GM18505 (cell line): Measurements from ENCODE around the gene PLA2G5.
"Not testable (repeated sequence)": the region's sequence is repeated elsewhere in the genome, so short reads cannot be mapped to it uniquely, and the experiment has no call there.

Source experiments
- ATAC-seq: cut with Tn5 transposase; IDR thresholded peaks from one replicate; pipeline ENCODE4 v1.9.1; 2021; ENCODE audit not compliant: unreplicated experiment
- POLR2A ChIP-seq: IDR thresholded peaks from 4 replicates; pipeline ENCODE4 v1.6.1; 2011; ENCODE audit warnings: borderline replicate concordance; ENCODE audit not compliant: insufficient read depth, insufficient read length; ENCODE audit errors: extremely low read depth

PLA2G5 gene

DNA sequence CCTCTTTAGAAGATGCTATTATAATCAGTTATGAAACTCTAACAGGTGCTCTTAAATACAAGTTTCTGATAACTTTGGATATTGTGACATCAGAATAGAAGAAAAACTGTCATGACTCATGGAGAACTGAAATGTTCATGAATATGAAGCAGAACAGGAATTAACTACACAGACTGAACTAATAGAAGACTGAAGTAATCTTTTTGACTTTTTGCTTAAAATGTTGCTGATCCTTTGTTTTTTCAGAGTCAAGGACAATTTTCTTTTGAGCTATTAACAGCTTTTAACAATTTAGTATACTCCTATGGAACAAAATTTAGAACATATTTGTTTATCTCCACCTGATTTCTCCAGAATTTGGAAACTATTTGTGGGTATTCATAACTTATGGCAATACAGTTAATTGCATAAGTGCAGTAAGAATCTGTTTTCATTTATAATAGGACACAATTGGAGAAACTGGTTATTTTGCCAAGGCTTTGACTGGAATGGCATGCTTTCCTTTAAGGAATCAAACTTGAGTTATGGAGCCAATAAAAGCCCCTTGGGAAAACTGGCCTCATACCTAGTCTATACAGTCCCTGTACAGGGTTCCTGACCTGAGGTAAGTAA, 18.7 kb upstream of the PLA2G5 start:
- no peak for ATAC-seq
- no peak for TF ChIP-seq POLR2A

DNA sequence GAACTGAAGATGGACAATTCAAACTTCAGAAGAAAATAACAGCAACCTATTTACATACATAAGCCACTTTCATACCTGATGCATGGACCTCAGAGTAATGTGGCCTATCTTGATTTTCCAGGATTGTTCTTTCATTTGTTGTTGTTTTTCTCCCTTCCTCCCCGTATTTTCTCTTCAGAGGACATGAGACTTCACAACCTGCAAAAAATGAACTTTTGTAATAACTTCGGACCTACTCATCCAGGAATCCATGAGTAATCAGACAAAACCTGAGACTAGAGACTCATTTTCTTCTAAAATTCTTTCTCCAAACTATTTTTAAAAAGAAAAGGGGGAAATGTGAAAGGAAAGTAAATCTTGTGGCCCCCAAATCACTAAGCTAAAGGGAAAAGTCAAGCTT, 17.6 kb upstream of the PLA2G5 start:
- TF ChIP-seq POLR2A: no peak
- ATAC-seq: no peak

DNA sequence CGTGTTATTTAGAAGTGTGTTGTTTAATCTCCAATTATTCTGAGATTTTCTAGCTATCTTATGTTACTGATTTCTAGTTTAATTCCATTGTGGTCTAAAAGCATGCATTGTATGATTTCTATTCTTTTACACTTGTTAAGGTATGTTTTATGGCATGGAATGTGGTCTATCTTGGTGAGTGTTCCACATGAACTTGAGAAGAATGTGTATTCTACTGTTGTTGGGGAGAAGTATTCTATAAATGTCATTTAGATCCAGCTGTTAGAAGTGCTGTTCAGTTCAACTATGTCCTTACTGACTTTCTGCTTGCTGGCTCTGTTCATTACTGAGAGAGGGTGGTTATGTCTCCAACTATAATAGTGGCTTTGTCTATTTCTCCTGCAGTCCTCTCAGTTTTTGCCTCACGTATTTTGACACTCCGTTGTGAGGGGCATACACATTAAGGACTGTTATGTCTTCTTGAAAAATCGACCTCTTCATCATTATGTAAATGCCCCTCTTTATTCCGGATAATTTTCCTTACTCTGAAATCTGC, 12.0 kb upstream of the PLA2G5 start:
- TF ChIP-seq POLR2A: no peak
- ATAC-seq: no peak

DNA sequence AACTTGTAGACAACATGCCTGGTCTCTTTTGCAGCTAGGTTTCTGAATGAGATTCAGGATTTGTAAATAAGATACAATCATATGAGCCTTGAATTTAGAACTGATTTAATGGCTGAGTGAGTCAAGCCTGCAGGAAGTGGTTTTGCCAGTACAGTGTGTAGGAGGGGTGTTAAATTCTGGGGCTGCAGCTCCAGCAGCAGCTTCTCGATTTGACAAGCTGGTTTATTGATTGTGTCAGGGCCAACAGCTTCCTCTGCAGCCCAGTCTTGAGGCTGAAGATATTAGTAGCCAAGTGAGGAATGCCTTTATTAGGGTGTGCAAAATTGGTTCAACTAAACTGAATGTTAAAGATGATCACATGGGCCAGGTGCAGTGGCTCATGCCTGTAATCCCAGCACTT, 11.5 kb upstream of the PLA2G5 start:
- ATAC-seq: no peak
- no peak for TF ChIP-seq POLR2A

DNA sequence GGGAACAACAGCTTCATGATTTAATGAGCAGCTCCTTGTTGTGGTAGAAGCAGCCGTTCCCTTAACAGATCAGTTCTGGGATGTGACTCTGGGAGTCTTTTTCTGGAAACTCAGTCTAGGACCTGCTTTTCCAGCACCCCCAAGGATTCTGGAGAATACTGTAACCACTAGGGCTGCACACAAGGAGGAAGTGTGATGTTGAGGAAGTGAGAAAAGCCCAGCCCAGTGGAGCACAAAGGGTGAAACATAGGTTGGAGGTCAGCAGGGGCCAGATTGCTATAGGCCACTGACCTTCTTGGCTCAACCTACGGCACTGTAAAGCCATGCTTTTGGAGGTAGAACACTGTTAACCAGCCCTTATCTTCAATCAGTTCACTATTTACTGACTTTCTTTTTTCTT, 10.1 kb upstream of the PLA2G5 start:
- TF ChIP-seq POLR2A: no peak
- ATAC-seq: no peak

DNA sequence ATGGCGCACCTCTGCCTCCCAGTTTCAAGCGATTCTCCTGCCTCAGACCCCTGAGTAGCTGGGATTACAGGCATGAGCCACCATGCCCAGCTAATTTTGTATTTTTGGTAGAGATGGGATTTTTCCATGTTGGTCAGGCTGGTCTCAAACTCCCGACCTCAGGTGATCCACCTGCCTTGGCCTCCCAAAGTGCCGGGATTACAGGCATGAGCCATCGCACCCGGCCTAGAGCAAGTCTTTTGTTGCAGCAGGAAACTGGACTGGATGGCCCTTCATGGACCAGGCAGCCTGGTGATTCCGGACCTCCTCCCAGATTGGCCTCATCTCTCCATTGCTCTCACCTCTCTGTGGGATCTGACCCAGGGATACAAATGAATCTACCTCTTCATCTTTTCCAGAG, 9.2 kb upstream of the PLA2G5 start:
- ATAC-seq: not testable (repeated sequence)

GRCh38 chr1:20061866-20062265, 8.1 kb upstream of the PLA2G5 start:
- ATAC-seq: no peak
- TF ChIP-seq POLR2A: no peak

GRCh38 chr1:20063861-20064292, 6.1 kb upstream of the PLA2G5 start:
- no peak for ATAC-seq
- no peak for TF ChIP-seq POLR2A

DNA sequence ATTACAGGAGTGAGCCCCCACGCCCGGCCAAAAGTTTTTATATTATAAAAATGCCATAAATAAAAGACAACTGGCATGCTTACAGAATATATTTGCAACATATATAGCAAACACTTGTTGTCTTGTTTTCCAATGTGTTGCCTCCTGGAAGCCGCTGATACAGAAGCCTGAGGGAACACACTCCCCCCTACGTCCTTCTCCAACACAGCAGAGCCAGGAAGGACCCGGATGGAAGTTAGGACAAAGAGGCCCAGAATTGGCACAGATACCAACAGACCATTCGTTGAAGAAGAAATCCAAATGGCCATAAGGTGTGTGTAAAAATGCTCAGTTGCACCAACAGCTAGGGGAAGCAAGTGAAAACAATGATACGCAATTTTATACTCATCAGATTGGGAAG, 1.3 kb upstream of the PLA2G5 start:
- no peak for ATAC-seq
- no peak for TF ChIP-seq POLR2A

GRCh38 chr1:20070357-20070756, 363 bp downstream of the PLA2G5 start:
- ATAC-seq: no peak
- TF ChIP-seq POLR2A: no peak

- TF ChIP-seq POLR2A: no peak
- no peak for ATAC-seq
These were observed 1.4 kb downstream of the PLA2G5 start for GRCh38 chr1:20071416-20071815.

DNA sequence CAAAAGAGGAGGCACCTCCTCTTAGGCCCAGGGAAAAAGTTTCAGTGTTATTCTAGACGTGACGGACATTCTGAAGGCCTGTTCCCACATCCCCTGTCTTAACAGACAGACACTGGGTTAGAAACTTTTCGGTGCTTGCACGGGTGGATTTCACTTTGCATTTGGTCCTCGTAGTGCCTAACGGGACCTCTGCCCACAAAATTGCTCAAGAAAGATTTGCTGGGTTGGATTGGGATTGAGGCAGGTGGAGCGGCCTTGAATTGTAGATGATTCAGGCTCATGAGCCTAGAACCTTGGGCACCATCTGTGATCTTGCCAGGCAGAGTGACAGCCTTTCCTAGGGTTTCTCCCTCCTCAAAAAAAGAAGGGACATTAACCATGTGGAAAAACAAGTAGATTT, 2.8 kb downstream of the PLA2G5 start:
- ATAC-seq: no peak
- no peak for TF ChIP-seq POLR2A

DNA sequence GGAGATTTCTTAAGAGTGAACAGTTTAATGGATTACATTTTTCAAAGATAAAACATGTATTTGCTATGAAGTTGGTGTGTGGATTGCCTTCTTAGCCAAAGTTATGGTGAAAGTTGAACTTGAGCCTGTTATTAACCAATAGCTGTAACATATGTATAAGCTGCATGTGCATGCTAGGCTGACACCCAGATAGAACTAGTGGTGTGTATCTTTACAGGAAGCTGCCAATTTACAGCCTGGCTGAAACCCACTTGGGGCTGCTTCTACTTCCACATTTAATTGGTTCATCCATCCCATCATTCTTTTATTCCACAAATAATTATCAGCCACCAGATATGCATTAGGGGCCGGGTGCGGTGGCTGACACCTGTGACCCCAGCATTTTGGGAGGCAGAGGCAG, 3.3 kb downstream of the PLA2G5 start:
- no peak for ATAC-seq
- no peak for TF ChIP-seq POLR2A

DNA sequence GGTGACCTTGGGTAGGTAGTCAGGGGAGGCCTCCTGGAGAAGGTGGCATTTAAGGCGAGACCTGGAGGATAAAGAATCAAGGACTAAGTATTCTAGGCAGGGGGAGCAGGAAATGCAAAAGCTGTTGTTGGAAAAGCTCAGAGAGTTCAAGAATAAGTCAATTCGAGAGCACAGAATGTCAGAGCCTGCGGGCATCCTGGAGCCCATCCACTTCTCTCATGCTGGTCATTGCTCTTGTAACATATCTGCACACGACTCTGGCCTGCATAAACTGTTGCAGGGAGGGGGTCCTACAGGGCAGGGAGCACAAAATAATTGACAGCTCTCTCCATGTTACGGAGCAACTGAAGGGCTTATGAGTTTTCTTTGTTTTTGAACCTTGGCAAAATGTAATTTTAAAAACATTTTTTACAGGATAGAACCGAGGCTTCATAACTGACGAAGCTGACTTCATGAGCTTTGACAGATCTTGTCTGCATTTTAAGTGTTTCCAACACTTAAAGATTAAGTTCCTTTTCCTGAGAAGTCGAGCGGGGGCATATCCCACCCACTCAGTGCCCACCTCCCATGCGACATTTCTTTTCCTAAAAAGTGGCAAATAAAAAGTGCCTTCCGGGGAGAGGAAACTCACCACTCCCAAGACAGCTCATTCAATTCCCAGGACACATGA, 4.2 kb downstream of the PLA2G5 start:
- ATAC-seq: no peak
- no peak for TF ChIP-seq POLR2A

GRCh38 chr1:20074725-20075171, 4.8 kb downstream of the PLA2G5 start:
- no peak for ATAC-seq

GRCh38 chr1:20075345-20075744, 5.4 kb downstream of the PLA2G5 start:
- TF ChIP-seq POLR2A: no peak
- no peak for ATAC-seq

More at GRCh38 chr1:20074725-20075171, 4.8 kb downstream of the PLA2G5 start:
- TF ChIP-seq POLR2A: no peak
